ENCODE results near the gene TMEM167A.

TMEM167A gene

DNA sequence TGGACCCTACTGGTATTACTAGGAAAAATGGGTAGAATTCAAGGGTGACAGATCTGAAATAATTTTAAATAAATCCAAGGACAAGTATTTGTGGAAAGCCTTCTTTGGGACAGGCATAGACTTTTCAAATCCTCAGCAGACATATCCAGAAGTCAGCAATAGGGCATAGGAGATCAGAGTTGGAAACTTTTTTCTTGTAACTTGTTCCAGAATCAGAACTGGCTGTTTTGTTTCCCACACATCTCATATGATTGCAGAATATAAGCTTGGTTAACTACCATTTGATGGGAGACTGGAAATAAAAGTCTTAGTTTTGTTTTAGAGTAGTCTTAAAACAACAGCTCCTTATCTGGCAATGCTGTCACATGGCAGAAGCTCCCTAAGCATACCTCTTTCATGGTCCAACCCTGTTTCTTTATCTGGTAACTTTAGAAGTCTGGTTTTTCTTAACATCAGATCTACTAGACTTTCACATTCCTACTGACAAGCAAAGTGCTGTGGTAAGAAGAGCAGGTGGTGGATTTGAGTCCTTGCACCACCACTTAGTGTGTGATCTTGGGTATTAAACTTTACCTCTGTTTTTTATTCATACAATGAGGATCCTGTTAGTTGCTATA, 25.3 kb upstream of the TMEM167A start:
- TF ChIP-seq, protein P1, sequence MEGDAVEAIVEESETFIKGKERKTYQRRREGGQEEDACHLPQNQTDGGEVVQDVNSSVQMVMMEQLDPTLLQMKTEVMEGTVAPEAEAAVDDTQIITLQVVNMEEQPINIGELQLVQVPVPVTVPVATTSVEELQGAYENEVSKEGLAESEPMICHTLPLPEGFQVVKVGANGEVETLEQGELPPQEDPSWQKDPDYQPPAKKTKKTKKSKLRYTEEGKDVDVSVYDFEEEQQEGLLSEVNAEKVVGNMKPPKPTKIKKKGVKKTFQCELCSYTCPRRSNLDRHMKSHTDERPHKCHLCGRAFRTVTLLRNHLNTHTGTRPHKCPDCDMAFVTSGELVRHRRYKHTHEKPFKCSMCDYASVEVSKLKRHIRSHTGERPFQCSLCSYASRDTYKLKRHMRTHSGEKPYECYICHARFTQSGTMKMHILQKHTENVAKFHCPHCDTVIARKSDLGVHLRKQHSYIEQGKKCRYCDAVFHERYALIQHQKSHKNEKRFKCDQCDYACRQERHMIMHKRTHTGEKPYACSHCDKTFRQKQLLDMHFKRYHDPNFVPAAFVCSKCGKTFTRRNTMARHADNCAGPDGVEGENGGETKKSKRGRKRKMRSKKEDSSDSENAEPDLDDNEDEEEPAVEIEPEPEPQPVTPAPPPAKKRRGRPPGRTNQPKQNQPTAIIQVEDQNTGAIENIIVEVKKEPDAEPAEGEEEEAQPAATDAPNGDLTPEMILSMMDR (IDR thresholded peaks at IDR 0.05; ENCODE audit: low read length), result no peak
- TF ChIP-seq EZH2phosphoT487 (IDR thresholded peaks at IDR 0.05; ENCODE audit: low read length), result no peak
- Histone ChIP-seq H2AFZ (ENCODE audit: low read length) (no peak overlapping the region), H3K27ac (ENCODE audit: low read length) (peak overlapping the region; percentile 39; the same call in 1 of the 2 replicates), H3K9me2 (replicated peaks; ENCODE audit: insufficient read depth, low read length) (no peaks in the 10 kb centered on the region), H3K27me3 (replicated peaks; ENCODE audit: insufficient read depth, low read length) (no peaks in the 10 kb centered on the region), H4K20me1 (ENCODE audit: insufficient read depth, low read length) (no peaks in the 10 kb centered on the region), H3K4me2 (ENCODE audit: low read depth, low read length) (peak overlapping the region; percentile 17), H3K79me2 (ENCODE audit: low read length) (no peaks in the 10 kb centered on the region), H3K9ac (ENCODE audit: low read length) (no peak overlapping the region), H3K9me3 (replicated peaks; ENCODE audit: insufficient read depth, low read length) (no peaks in the 10 kb centered on the region), H3K36me3 (replicated peaks; ENCODE audit: insufficient read depth, low read length) (no peaks in the 10 kb centered on the region), H3F3A (ENCODE audit: insufficient read depth, low read length) (peaks cover 6% of the 10 kb centered on the region; the same call in 1 of the 2 replicates), H3K4me3 (ENCODE audit: low read length) (no peak overlapping the region), H3K4me1 (ENCODE audit: low read length) (peaks cover 11% of the 10 kb centered on the region; the same call in 1 of the 2 replicates)
- peak; percentile 62 for DNase-seq

DNA sequence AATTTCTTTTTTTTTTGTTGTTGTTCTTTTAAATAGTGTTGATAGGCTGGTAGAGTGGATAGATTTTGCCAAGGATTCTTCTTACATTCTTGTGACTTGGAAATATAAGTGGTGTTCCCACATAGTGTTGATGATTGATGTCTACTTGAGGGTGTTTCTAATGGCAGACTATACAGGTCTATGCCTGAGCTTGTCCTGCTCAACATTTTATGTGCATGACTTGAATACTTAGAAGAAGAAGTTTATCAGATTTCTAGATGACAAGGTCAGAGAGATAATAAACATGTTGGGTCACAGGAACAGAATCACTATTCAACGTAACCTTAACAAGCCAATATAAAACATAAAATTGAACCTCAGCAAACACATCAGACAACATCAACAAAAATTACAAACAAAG, 24.3 kb upstream of the TMEM167A start:
- Histone ChIP-seq H3K36me3 (replicated peaks; ENCODE audit: insufficient read depth, low read length) (no peaks in the 10 kb centered on the region), H3K27me3 (replicated peaks; ENCODE audit: insufficient read depth, low read length) (no peaks in the 10 kb centered on the region), H2AFZ (ENCODE audit: low read length) (no peak overlapping the region), H3K4me2 (ENCODE audit: low read depth, low read length) (no peak overlapping the region), H3K27ac (ENCODE audit: low read length) (no peak overlapping the region), H3K4me3 (ENCODE audit: low read length) (no peak overlapping the region), H3K9me2 (replicated peaks; ENCODE audit: insufficient read depth, low read length) (no peaks in the 10 kb centered on the region), H3K9me3 (replicated peaks; ENCODE audit: insufficient read depth, low read length) (no peaks in the 10 kb centered on the region), H3K79me2 (ENCODE audit: low read length) (no peaks in the 10 kb centered on the region), H4K20me1 (ENCODE audit: insufficient read depth, low read length) (no peaks in the 10 kb centered on the region), H3K4me1 (ENCODE audit: low read length) (peaks cover 13% of the 10 kb centered on the region; the same call in 1 of the 2 replicates), H3K9ac (ENCODE audit: low read length) (no peak overlapping the region), H3F3A (ENCODE audit: insufficient read depth, low read length) (peaks cover 6% of the 10 kb centered on the region; the same call in 1 of the 2 replicates)
- no peak for TF ChIP-seq EZH2phosphoT487 (IDR thresholded peaks at IDR 0.05; ENCODE audit: low read length)
- no peak for TF ChIP-seq EZH2 (optimal IDR thresholded peaks at IDR 0.05; ENCODE audit: low read depth, low read length)
- TF ChIP-seq, protein P1 (IDR thresholded peaks at IDR 0.05; ENCODE audit: low read length), result no peak
- DNase-seq, result no peak

DNA sequence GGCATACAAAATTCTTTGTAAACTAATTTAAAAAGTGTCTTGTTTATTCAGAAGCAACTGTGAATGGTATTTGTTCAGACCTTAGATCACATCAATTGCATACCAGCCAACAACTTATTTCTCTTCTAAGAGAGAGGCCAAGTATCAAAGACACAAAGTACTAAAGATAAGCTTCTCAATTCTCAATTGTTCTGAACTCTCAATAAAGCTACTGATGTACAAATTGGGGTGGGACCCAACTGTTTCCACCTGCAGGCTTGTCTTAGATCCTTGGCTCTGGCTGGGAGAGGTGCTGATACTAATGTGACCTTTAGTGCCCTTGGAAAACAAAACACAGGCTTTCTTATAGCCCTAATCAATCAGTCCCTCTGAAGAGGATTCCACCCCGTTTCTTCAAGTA, 22.3 kb upstream of the TMEM167A start:
- Histone ChIP-seq H3K27ac (ENCODE audit: low read length) (no peak overlapping the region), H3K9me3 (replicated peaks; ENCODE audit: insufficient read depth, low read length) (no peaks in the 10 kb centered on the region), H3F3A (ENCODE audit: insufficient read depth, low read length) (peaks cover 6% of the 10 kb centered on the region; the same call in 1 of the 2 replicates), H3K4me2 (ENCODE audit: low read depth, low read length) (no peak overlapping the region), H4K20me1 (ENCODE audit: insufficient read depth, low read length) (no peaks in the 10 kb centered on the region), H3K4me3 (ENCODE audit: low read length) (no peak overlapping the region), H3K27me3 (replicated peaks; ENCODE audit: insufficient read depth, low read length) (no peaks in the 10 kb centered on the region), H3K4me1 (ENCODE audit: low read length) (peaks cover 13% of the 10 kb centered on the region; the same call in 1 of the 2 replicates), H3K9me2 (replicated peaks; ENCODE audit: insufficient read depth, low read length) (no peaks in the 10 kb centered on the region), H3K36me3 (replicated peaks; ENCODE audit: insufficient read depth, low read length) (no peaks in the 10 kb centered on the region), H3K9ac (ENCODE audit: low read length) (no peak overlapping the region), H2AFZ (ENCODE audit: low read length) (no peak overlapping the region), H3K79me2 (ENCODE audit: low read length) (0 out of 2 replicates have a peak, but pooled peaks cover 5% of the 10 kb centered on the region)
- no peak for DNase-seq
- TF ChIP-seq EZH2 (optimal IDR thresholded peaks at IDR 0.05; ENCODE audit: low read depth, low read length) (no peak), EZH2phosphoT487 (IDR thresholded peaks at IDR 0.05; ENCODE audit: low read length) (no peak)
- TF ChIP-seq, protein P1 (IDR thresholded peaks at IDR 0.05; ENCODE audit: low read length), result no peak

Data from MM.1S (cell line).